ENCODE measurements around the gene GIT1.

The GIT1 gene

DNA sequence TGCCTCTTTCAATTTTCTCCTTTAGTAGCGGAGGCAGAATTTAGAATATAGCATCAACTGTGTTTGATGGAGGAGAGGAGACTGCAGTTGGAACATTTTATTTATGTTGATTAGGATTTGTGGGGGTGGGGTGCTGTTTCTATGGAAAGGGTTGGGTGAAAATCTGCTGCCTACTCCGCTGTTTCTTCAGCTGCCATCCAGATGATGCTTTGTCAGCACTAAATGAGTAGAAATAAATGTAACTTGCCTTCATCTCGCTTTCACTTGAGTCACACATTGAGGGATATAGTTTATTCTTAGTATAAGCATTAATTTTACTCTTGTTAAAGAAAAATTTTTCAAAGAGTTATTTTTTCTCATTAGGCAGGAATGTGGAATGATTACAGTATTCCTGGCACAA is 64.8 kb downstream of the GIT1 start:
- Histone ChIP-seq H3K9ac (no peak overlapping the region), H3K4me3 (IDR thresholded peaks at IDR 0.05; ENCODE audit: insufficient read depth, low read depth, low read length) (no peak overlapping the region), H3K27ac (no peak overlapping the region), H4K20me1 (ENCODE audit: insufficient read depth) (no peaks in the 10 kb centered on the region), H3K79me2 (ENCODE audit: insufficient read depth, low read depth) (no peaks in the 10 kb centered on the region), H2AFZ (ENCODE audit: low read depth) (no peak overlapping the region), H3K27me3 (ENCODE audit: insufficient read depth, low read depth) (no peaks in the 10 kb centered on the region), H3K36me3 (ENCODE audit: insufficient read depth) (0 out of 2 replicates have a peak, but pooled peaks cover 2% of the 10 kb centered on the region), H3K4me2 (no peak overlapping the region), H3K4me1 (ENCODE audit: low read depth, poor library complexity, severe bottlenecking) (no peaks in the 10 kb centered on the region)
- TF ChIP-seq, protein P1, sequence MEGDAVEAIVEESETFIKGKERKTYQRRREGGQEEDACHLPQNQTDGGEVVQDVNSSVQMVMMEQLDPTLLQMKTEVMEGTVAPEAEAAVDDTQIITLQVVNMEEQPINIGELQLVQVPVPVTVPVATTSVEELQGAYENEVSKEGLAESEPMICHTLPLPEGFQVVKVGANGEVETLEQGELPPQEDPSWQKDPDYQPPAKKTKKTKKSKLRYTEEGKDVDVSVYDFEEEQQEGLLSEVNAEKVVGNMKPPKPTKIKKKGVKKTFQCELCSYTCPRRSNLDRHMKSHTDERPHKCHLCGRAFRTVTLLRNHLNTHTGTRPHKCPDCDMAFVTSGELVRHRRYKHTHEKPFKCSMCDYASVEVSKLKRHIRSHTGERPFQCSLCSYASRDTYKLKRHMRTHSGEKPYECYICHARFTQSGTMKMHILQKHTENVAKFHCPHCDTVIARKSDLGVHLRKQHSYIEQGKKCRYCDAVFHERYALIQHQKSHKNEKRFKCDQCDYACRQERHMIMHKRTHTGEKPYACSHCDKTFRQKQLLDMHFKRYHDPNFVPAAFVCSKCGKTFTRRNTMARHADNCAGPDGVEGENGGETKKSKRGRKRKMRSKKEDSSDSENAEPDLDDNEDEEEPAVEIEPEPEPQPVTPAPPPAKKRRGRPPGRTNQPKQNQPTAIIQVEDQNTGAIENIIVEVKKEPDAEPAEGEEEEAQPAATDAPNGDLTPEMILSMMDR (conservative IDR thresholded peaks at IDR 0.05; ENCODE audit: low read depth, low read length), result no peak

Measured in KMS-11 (cell line).